ENCODE measurements around the gene ZNF43.
"Not testable (repeated sequence)": the region's sequence is repeated elsewhere in the genome, so short reads cannot be mapped to it uniquely, and the experiment has no call there.

DNA sequence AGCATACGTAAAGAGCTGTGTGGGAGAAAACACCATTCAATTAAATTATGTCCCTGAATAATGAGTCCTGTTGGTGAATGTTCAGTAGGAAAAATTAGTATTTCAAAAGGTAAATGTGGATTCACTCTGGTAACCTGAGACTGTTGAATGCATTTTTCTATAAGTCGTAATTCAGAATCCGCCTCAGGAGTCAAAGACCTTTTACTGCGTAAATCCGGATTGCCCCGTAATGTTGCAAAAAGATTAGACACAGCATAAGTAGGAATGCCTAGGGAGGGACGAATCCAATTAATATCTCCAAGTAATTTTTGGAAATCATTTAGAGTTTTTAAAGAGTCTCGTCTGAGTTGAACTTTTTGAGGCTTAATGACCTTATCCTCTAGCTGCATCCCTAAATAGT, 48.8 kb upstream of the ZNF43 start:
- TF ChIP-seq, protein P1, sequence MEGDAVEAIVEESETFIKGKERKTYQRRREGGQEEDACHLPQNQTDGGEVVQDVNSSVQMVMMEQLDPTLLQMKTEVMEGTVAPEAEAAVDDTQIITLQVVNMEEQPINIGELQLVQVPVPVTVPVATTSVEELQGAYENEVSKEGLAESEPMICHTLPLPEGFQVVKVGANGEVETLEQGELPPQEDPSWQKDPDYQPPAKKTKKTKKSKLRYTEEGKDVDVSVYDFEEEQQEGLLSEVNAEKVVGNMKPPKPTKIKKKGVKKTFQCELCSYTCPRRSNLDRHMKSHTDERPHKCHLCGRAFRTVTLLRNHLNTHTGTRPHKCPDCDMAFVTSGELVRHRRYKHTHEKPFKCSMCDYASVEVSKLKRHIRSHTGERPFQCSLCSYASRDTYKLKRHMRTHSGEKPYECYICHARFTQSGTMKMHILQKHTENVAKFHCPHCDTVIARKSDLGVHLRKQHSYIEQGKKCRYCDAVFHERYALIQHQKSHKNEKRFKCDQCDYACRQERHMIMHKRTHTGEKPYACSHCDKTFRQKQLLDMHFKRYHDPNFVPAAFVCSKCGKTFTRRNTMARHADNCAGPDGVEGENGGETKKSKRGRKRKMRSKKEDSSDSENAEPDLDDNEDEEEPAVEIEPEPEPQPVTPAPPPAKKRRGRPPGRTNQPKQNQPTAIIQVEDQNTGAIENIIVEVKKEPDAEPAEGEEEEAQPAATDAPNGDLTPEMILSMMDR (IDR thresholded peaks at IDR 0.05), result not testable (repeated sequence)
- TF ChIP-seq POLR2A (IDR thresholded peaks at IDR 0.05), result not testable (repeated sequence)

Measured in uterus (tissue), 2 donors.